Measurements from ENCODE around the gene GSTCD.

Gene GSTCD

DNA sequence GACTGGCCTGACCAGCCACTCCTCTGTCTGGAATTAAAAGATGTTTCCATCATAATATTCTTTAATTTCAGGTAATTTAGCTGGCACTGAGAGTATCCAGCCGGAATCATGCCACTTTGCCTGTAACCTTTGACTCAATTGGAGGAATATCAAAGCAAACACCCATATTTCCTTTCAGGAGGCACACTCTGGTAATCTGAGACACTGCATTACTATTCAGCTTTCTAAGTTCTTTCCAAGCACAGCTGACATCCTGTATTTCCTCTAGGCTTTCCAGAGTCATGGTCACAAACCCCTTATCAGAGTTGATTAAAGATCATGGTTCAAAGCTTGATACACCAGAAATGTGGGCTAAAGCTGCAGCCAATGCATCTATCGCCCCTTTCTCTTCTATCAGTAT lies 29.4 kb upstream of the GSTCD start:
- H3K36me3 ChIP-seq (ENCODE audit: control insufficient read depth in 2 of 2, insufficient read depth in 1 of 2, low read length in 2 of 2), result peaks cover 0 to 19% of the 10 kb centered on the region in 2 experiments; a peak in 2 of 3 replicates
- H3K4me3 ChIP-seq (ENCODE audit: low read depth, low read length), result no peak overlapping the region
- H3K9me3 ChIP-seq (ENCODE audit: control insufficient read depth, insufficient read depth, low read depth, low read length), result no peaks in the 10 kb centered on the region
- POLR2A ChIA-PET, result no interaction called here
- H3K27ac ChIP-seq (ENCODE audit: extremely low read depth, low read depth, low read length), result no peak overlapping the region
- TF ChIP-seq YY1 (tag by site-specific recombination; IDR thresholded peaks at IDR 0.05), result no peak
- TF ChIP-seq, protein P1, sequence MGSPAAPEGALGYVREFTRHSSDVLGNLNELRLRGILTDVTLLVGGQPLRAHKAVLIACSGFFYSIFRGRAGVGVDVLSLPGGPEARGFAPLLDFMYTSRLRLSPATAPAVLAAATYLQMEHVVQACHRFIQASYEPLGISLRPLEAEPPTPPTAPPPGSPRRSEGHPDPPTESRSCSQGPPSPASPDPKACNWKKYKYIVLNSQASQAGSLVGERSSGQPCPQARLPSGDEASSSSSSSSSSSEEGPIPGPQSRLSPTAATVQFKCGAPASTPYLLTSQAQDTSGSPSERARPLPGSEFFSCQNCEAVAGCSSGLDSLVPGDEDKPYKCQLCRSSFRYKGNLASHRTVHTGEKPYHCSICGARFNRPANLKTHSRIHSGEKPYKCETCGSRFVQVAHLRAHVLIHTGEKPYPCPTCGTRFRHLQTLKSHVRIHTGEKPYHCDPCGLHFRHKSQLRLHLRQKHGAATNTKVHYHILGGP (tag by site-specific recombination; IDR thresholded peaks at IDR 0.05), result peak; percentile 52; the same call in 1 of the 2 replicates
- CTCF ChIA-PET, result no interaction called here
- H3K4me1 ChIP-seq (ENCODE audit: control insufficient read depth, insufficient read depth, low read length), result no peaks in the 10 kb centered on the region

DNA sequence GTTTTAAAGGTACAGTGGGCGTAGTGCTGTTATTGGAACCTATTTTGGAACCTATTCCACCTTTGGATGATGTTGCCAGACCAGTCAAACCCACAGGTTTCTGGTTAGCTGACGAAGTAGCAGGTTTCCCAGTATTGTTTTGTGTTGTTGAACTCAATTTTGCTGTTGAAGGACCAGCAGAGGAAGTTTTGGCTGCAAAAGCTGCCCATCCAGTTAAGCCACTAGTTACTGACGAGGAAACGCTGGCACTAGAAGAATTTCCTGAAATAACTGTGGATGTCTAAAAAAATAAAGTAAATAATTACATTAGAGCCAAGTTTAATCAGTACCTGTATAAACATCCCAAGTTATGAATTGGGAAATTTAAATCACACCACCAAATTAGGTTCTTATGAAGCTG lies 25.5 kb upstream of the GSTCD start:
- no peak for TF ChIP-seq ZNF473 (tag by site-specific recombination; IDR thresholded peaks at IDR 0.05)
- TF ChIP-seq SP7 (tag by site-specific recombination; IDR thresholded peaks at IDR 0.05), result no peak
- no peak for TF ChIP-seq ZNF280D (tag by site-specific recombination; IDR thresholded peaks at IDR 0.05)
- TF ChIP-seq HOXA7 (CRISPR knock-in tag; IDR thresholded peaks at IDR 0.05; ENCODE audit: borderline replicate concordance), result no peak
- no peak for TF ChIP-seq ZNF24 (tag by site-specific recombination; IDR thresholded peaks at IDR 0.05)
- no peak for TF ChIP-seq ZBTB8A (tag by site-specific recombination; IDR thresholded peaks at IDR 0.05)
- no peak for TF ChIP-seq HIC1 (tag by site-specific recombination; IDR thresholded peaks at IDR 0.05)
- TF ChIP-seq ZNF274 (IDR thresholded peaks at IDR 0.05; ENCODE audit: low read length), result no peak
- no peak for TF ChIP-seq ZNF274 (tag by site-specific recombination; IDR thresholded peaks at IDR 0.05; ENCODE audit: borderline replicate concordance)
- no peak for TF ChIP-seq PRDM6 (tag by site-specific recombination; IDR thresholded peaks at IDR 0.05)
- no peak for TF ChIP-seq ZNF433 (tag by site-specific recombination; IDR thresholded peaks at IDR 0.05; ENCODE audit: low read depth)
- TF ChIP-seq ZNF16 (tag by site-specific recombination; IDR thresholded peaks at IDR 0.05; ENCODE audit: low read depth), result no peak

More for the DNA sequence above, 25.5 kb upstream of the GSTCD start:
- no peak overlapping the region for H3K27ac ChIP-seq (ENCODE audit: extremely low read depth, low read depth, low read length)
- no peaks in the 10 kb centered on the region for H3K9me3 ChIP-seq (ENCODE audit: control insufficient read depth, insufficient read depth, low read depth, low read length)
- no peak overlapping the region for H3K4me3 ChIP-seq (ENCODE audit: low read depth, low read length)
- no peaks in the 10 kb centered on the region for H3K4me1 ChIP-seq (ENCODE audit: control insufficient read depth, insufficient read depth, low read length)
- ChIA-PET CTCF (interaction anchor here (0.7 kb wide), 2 partner anchors 21 to 32 kb away, joined by 3 read pairs; no protein-coding TSS in a partner anchor), POLR2A (no interaction called here)
- H3K36me3 ChIP-seq (ENCODE audit: control insufficient read depth in 2 of 2, insufficient read depth in 1 of 2, low read length in 2 of 2), result peaks cover 19 to 44% of the 10 kb centered on the region in 2 experiments
